Measurements from ENCODE around the gene BMP7.

GRCh38 chr20:57244627-57245214 is 21.7 kb downstream of the BMP7 start:
- TF ChIP-seq, protein P1, sequence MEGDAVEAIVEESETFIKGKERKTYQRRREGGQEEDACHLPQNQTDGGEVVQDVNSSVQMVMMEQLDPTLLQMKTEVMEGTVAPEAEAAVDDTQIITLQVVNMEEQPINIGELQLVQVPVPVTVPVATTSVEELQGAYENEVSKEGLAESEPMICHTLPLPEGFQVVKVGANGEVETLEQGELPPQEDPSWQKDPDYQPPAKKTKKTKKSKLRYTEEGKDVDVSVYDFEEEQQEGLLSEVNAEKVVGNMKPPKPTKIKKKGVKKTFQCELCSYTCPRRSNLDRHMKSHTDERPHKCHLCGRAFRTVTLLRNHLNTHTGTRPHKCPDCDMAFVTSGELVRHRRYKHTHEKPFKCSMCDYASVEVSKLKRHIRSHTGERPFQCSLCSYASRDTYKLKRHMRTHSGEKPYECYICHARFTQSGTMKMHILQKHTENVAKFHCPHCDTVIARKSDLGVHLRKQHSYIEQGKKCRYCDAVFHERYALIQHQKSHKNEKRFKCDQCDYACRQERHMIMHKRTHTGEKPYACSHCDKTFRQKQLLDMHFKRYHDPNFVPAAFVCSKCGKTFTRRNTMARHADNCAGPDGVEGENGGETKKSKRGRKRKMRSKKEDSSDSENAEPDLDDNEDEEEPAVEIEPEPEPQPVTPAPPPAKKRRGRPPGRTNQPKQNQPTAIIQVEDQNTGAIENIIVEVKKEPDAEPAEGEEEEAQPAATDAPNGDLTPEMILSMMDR (conservative IDR thresholded peaks at IDR 0.05; ENCODE audit: low read length) = peak; percentile 63
- TF ChIP-seq EZH2phosphoT487 (IDR thresholded peaks at IDR 0.05; ENCODE audit: borderline replicate concordance, low read depth, low read length) = no peak

Measured in OCI-LY7 (cell line).